Measurements from ENCODE around the gene ZFYVE1. TPM values are rescaled to one million over a fixed set of nuclear protein-coding genes. Genes with fewer than 3 reads are reported as not detected.

The ZFYVE1 gene
- total and polyA plus RNA-seq, 2 of the 13 experiments (the other 11 are each of a cell fraction or from before 2014, with no cell fraction given) = 2.6 to 5.3 TPM

DNA sequence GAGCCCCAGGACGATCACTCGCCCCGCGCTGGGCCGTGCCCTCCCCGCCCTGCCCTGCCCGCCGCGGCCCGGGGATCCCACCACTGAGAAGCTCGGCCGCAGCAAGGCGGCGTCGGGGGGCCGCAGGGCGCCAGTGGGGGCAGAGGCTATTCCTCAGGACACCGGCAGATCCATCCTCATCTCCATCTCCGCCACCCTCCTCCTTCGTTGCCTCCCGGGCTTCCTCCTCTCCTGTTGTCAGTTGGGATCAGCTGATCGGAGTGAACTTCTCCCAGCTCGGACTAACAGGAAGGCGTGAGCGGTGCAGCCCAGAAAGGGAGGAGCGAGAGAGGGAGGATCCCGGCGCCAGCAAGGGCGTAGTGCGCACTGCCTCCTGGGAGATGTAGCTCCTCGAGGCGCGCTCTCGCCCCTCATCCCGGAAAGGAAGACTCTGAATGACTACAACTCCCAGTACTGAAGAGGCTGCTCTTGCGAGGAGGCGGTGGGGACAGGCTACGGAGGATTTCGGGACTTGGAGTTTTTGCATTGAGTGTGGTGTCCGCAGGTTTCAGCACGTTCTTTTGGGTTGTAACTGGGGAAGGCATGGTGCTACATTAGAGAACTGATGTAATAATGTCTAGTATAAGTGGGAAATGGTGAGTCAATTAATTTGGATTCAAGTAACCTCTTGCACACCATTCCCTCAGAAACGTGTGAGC is at the start of gene ZFYVE1 (continued):
- TF ChIP-seq, protein P1, sequence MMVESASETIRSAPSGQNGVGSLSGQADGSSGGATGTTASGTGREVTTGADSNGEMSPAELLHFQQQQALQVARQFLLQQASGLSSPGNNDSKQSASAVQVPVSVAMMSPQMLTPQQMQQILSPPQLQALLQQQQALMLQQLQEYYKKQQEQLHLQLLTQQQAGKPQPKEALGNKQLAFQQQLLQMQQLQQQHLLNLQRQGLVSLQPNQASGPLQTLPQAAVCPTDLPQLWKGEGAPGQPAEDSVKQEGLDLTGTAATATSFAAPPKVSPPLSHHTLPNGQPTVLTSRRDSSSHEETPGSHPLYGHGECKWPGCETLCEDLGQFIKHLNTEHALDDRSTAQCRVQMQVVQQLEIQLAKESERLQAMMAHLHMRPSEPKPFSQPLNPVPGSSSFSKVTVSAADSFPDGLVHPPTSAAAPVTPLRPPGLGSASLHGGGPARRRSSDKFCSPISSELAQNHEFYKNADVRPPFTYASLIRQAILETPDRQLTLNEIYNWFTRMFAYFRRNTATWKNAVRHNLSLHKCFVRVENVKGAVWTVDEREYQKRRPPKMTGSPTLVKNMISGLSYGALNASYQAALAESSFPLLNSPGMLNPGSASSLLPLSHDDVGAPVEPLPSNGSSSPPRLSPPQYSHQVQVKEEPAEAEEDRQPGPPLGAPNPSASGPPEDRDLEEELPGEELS (CRISPR knock-in tag; IDR thresholded peaks at IDR 0.05) = no peak; the same call in 1 of the 2 replicates
- TF ChIP-seq, protein P2, sequence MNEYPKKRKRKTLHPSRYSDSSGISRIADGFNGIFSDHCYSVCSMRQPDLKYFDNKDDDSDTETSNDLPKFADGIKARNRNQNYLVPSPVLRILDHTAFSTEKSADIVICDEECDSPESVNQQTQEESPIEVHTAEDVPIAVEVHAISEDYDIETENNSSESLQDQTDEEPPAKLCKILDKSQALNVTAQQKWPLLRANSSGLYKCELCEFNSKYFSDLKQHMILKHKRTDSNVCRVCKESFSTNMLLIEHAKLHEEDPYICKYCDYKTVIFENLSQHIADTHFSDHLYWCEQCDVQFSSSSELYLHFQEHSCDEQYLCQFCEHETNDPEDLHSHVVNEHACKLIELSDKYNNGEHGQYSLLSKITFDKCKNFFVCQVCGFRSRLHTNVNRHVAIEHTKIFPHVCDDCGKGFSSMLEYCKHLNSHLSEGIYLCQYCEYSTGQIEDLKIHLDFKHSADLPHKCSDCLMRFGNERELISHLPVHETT (CRISPR knock-in tag; conservative IDR thresholded peaks at IDR 0.05) = peak; percentile 78
- TF ChIP-seq GABPA (IDR thresholded peaks at IDR 0.05; ENCODE audit: low read depth, low read length) (peak; percentile 52), GABPA (CRISPR knock-in tag; IDR thresholded peaks at IDR 0.05; ENCODE audit: low read depth) (peak; percentile 94), HDAC1 (CRISPR knock-in tag; IDR thresholded peaks at IDR 0.05) (peak; percentile 95), ZNF263 (CRISPR knock-in tag; IDR thresholded peaks at IDR 0.05) (peak; percentile 94), ZNF205 (CRISPR knock-in tag; IDR thresholded peaks at IDR 0.05) (no peak; the same call in 1 of the 2 replicates), ZNF780A (CRISPR knock-in tag; IDR thresholded peaks at IDR 0.05) (no peak), ZNF670 (CRISPR knock-in tag; IDR thresholded peaks at IDR 0.05; ENCODE audit: borderline replicate concordance) (no peak), SAP130 (CRISPR knock-in tag; IDR thresholded peaks at IDR 0.05; ENCODE audit: low read depth) (peak; percentile 100), ZNF550 (CRISPR knock-in tag; IDR thresholded peaks at IDR 0.05; ENCODE audit: borderline replicate concordance) (no peak), ATF1 (CRISPR knock-in tag; IDR thresholded peaks at IDR 0.05) (peak; percentile 94), ZNF350 (CRISPR knock-in tag; IDR thresholded peaks at IDR 0.05; ENCODE audit: borderline replicate concordance, low read depth) (peak; percentile 65; the same call in 1 of the 2 replicates), SP1 (IDR thresholded peaks at IDR 0.05) (no peak), SP1 (CRISPR knock-in tag; IDR thresholded peaks at IDR 0.05) (peak; percentile 83), PHF21A (CRISPR knock-in tag; IDR thresholded peaks at IDR 0.05) (peak; percentile 40; the same call in 1 of the 2 replicates), ZNF333 (CRISPR knock-in tag; IDR thresholded peaks at IDR 0.05; ENCODE audit: borderline replicate concordance) (0 out of 2 replicates have a peak, but pooled peaks have one; percentile 57), RXRB (CRISPR knock-in tag; IDR thresholded peaks at IDR 0.05; ENCODE audit: borderline replicate concordance) (no peak), MTF1 (CRISPR knock-in tag; IDR thresholded peaks at IDR 0.05) (no peak), GABPB1 (CRISPR knock-in tag; IDR thresholded peaks at IDR 0.05) (peak; percentile 94), HNF4A (CRISPR knock-in tag; IDR thresholded peaks at IDR 0.05) (peak; percentile 13; the same call in 1 of the 2 replicates), MTA1 (CRISPR knock-in tag; IDR thresholded peaks at IDR 0.05; ENCODE audit: borderline replicate concordance) (peak; percentile 58; the same call in 1 of the 2 replicates)
- TF ChIP-seq, protein P3, sequence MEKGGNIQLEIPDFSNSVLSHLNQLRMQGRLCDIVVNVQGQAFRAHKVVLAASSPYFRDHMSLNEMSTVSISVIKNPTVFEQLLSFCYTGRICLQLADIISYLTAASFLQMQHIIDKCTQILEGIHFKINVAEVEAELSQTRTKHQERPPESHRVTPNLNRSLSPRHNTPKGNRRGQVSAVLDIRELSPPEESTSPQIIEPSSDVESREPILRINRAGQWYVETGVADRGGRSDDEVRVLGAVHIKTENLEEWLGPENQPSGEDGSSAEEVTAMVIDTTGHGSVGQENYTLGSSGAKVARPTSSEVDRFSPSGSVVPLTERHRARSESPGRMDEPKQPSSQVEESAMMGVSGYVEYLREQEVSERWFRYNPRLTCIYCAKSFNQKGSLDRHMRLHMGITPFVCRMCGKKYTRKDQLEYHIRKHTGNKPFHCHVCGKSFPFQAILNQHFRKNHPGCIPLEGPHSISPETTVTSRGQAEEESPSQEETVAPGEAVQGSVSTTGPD (CRISPR knock-in tag; IDR thresholded peaks at IDR 0.05) = no peak
- TF ChIP-seq, protein P4, sequence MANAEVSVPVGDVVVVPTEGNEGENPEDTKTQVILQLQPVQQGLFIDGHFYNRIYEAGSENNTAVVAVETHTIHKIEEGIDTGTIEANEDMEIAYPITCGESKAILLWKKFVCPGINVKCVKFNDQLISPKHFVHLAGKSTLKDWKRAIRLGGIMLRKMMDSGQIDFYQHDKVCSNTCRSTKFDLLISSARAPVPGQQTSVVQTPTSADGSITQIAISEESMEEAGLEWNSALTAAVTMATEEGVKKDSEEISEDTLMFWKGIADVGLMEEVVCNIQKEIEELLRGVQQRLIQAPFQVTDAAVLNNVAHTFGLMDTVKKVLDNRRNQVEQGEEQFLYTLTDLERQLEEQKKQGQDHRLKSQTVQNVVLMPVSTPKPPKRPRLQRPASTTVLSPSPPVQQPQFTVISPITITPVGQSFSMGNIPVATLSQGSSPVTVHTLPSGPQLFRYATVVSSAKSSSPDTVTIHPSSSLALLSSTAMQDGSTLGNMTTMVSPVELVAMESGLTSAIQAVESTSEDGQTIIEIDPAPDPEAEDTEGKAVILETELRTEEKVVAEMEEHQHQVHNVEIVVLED (CRISPR knock-in tag; IDR thresholded peaks at IDR 0.05; ENCODE audit: borderline replicate concordance) = peak; percentile 95

Measured in HepG2 (cell line).